NB4 (cell line): ENCODE data around the gene DCHS2.

Experiments used
- CTCF ChIP-seq: IDR thresholded peaks from one replicate; pipeline ENCODE4 v1.5.1; 2012; ENCODE audit warnings: low read depth, low read length
- MAX ChIP-seq: IDR thresholded peaks from 2 replicates; pipeline ENCODE4 v1.6.1; 2011; ENCODE audit warnings: low read depth, low read length
- POLR2A ChIP-seq: IDR thresholded peaks from 2 replicates; pipeline ENCODE4 v1.6.1; 2011; ENCODE audit warnings: mild to moderate bottlenecking; ENCODE audit not compliant: insufficient read length; ENCODE audit errors: extremely low read depth

GRCh38 chr4:154292589-154292988 lies 199.0 kb downstream of the DCHS2 start:
- no peak for TF ChIP-seq CTCF
- no peak for TF ChIP-seq POLR2A
- no peak for TF ChIP-seq MAX
